T-cell (primary cell): ENCODE data around the gene CALM3. TPM values are rescaled to one million over a fixed set of nuclear protein-coding genes. Genes with fewer than 3 reads are reported as not detected.
"Not testable (repeated sequence)": the region's sequence is repeated elsewhere in the genome, so short reads cannot be mapped to it uniquely, and the experiment has no call there.

ENCODE experiments used
- ATAC-seq, 4 experiments: fragments of 200-7000 bp in 3 of 4; fragments of 150-1000 bp in 1 of 4; cut with Tn5 transposase; replicated peaks in 1 of 4; 1 replicate in 3 of 4; 2 replicates in 1 of 4; pipeline ENCODE4 v1.10.0; 2021; ENCODE audit warnings: moderate library complexity in 3 of 4, mild to moderate bottlenecking in 2 of 4, moderate number of reproducible peaks in 1 of 4
- CTCF ChIA-PET, 2 donors: fragments of 300-600 bp; sonication (Branson Sonifier 250); formaldehyde crosslinking; loops; one replicate each; lab custom pipeline; 2022; ENCODE audit warnings: antibody characterized with exemption in 2 of 2; lab: Charles Lee
- POLR2A ChIA-PET, 2 donors: fragments of 300-600 bp; sonication (Branson Sonifier 250); formaldehyde crosslinking; loops; one replicate each; lab custom pipeline; 2022; ENCODE audit warnings: antibody characterized with exemption in 2 of 2; lab: Charles Lee
- DNase-seq, 35 experiments: peaks; one replicate each; pipeline versions ENCODE4 v3.0.0 to v3.0.0-alpha.2; 2013 to 2023
- H3K27ac ChIP-seq: one replicate; pipeline ENCODE4 v1.5.1; 2013; ENCODE audit warnings: low read length
- H3K27me3 ChIP-seq, 2 experiments: replicated peaks in 1 of 2; 1 replicate in 1 of 2; 2 replicates in 1 of 2; pipeline versions ENCODE4 v1.6.1 to v1.7.0; 2013; ENCODE audit warnings: low read length in 1 of 2, mixed read lengths in 1 of 2; ENCODE audit not compliant: control insufficient read depth in 2 of 2, insufficient read depth in 2 of 2; ENCODE audit errors: extremely low read depth in 1 of 2
- H3K36me3 ChIP-seq, 2 donors: 1 replicate in 1 of 2; 2 replicates in 1 of 2; pipeline versions ENCODE4 v1.6.1 to v1.7.0; 2013; ENCODE audit warnings: low read length in 1 of 2; ENCODE audit not compliant: control insufficient read depth in 2 of 2, insufficient read depth in 1 of 2; ENCODE audit errors: extremely low read depth in 1 of 2
- H3K4me1 ChIP-seq, 2 experiments: 1 replicate in 1 of 2; 2 replicates in 1 of 2; pipeline versions ENCODE4 v1.6.1 to v1.7.0; 2013; ENCODE audit warnings: low read length in 2 of 2, mixed read lengths in 1 of 2; ENCODE audit not compliant: insufficient read depth in 2 of 2, control insufficient read depth in 1 of 2; ENCODE audit errors: extremely low read depth in 1 of 2
- H3K4me3 ChIP-seq, 2 donors: 1 replicate in 1 of 2; 2 replicates in 1 of 2; pipeline versions ENCODE4 v1.5.1 to v1.7.0; 2013; ENCODE audit warnings: mild to moderate bottlenecking in 2 of 2, low read length in 1 of 2, moderate library complexity in 1 of 2; ENCODE audit not compliant: control insufficient read depth in 1 of 2; ENCODE audit errors: extremely low read depth in 1 of 2
- H3K9me3 ChIP-seq: 2 replicates; pipeline ENCODE4 v1.7.0; 2013
- H3K27ac Mint-ChIP-seq, 2 donors: one replicate each; pipeline ENCODE4 v1.8.0; 2020 to 2021; ENCODE audit warnings: mild to moderate bottlenecking in 2 of 2, mixed read lengths in 2 of 2
- H3K27me3 Mint-ChIP-seq, 2 donors: one replicate each; pipeline ENCODE4 v1.8.0; 2021 to 2022; ENCODE audit warnings: mixed read lengths in 2 of 2
- H3K36me3 Mint-ChIP-seq: one replicate; pipeline ENCODE4 v1.8.0; 2021; ENCODE audit warnings: mixed read lengths
- H3K4me1 Mint-ChIP-seq, 3 donors: one replicate each; pipeline ENCODE4 v1.8.0; 2020 to 2022; ENCODE audit warnings: mixed read lengths in 3 of 3, mild to moderate bottlenecking in 1 of 3
- H3K4me3 Mint-ChIP-seq, 3 donors: one replicate each; pipeline ENCODE4 v1.8.0; 2020 to 2022; ENCODE audit warnings: mild to moderate bottlenecking in 3 of 3, mixed read lengths in 3 of 3, moderate library complexity in 3 of 3
- H3K9me3 Mint-ChIP-seq, 3 donors: one replicate each; pipeline ENCODE4 v1.8.0; 2020 to 2022; ENCODE audit warnings: mixed read lengths in 3 of 3
- WGBS: methylation state at CpG from one replicate; pipeline ENCODE4 v1.1.5; 2013; ENCODE audit warnings: missing lambda C conversion rate; ENCODE audit not compliant: insufficient coverage; 5-methylcytosine and 5-hydroxymethylcytosine counted together
- total RNA-seq, 35 experiments: library from RNA in 6 of 35; stranded (reverse) in 6 of 35; fragments of 120-200 nt in 1 of 35; gene quantifications; one replicate each; pipeline versions ENCODE4 v1.2.1 to v1.2.4 and lab custom pipeline; 2013 to 2026

Gene CALM3
- total RNA-seq (100 to 1,000 TPM; 183 to 256 (median 208) TPM), total RNA-seq (lab: John Stamatoyannopoulos, UW) (54.0 to 231 (median 161) reads per million in 29 experiments)
- total RNA-seq (2013): 148 TPM

GRCh38 chr19:46601318-46602224, at the start of gene CALM3:
CALM3 (plus strand) TSS chr19:46601330; CDS start chr19:46601435, 105 bp downstream.
- peaks cover 12% of the 10 kb centered on the region for H3K36me3 Mint-ChIP-seq
- H3K4me3 Mint-ChIP-seq: peak within 1 kb of the TSS; percentile 90 to 99 (median 97)
- H3K36me3 ChIP-seq: peaks cover 0 to 24% of the 10 kb centered on the region in 2 donors
- peak within 1 kb of the TSS; percentile 100 for H3K27ac ChIP-seq
- WGBS: 0% methylated on average over 45 of the region's 51 CpGs
- peaks cover 38 to 54% (median 41%) of the 10 kb centered on the region in 3 donors for H3K4me1 Mint-ChIP-seq
- peaks cover 8 to 11% (median 10%) of the 10 kb centered on the region in 3 donors for H3K9me3 Mint-ChIP-seq
- H3K27me3 ChIP-seq: no peaks in the 10 kb centered on the region
- CTCF ChIA-PET: interaction anchor here (1.4 to 3.6 kb wide), 3 partner anchors 10 to 15 kb away, joined by 3 to 27 read pairs (median 3); no protein-coding TSS in a partner anchor
- DNase-seq: peak in 1 of 35 experiments; percentile 34
- POLR2A ChIA-PET: interaction anchor here in 1 of 2 donors (0.5 to 0.6 kb wide), 3 partner anchors 65 to 1165 kb away, joined by 4 to 9 read pairs (median 7); no protein-coding TSS in a partner anchor
- peaks cover 0 to 2% of the 10 kb centered on the region in 2 donors for H3K27me3 Mint-ChIP-seq
- no peaks in the 10 kb centered on the region for H3K9me3 ChIP-seq
- H3K27ac Mint-ChIP-seq: peak within 1 kb of the TSS; percentile 100
- ATAC-seq: no peak
- peak within 1 kb of the TSS; percentile 86 to 97 for H3K4me3 ChIP-seq
- H3K4me1 ChIP-seq: peaks cover 7 to 48% of the 10 kb centered on the region in 2 experiments

DNA sequence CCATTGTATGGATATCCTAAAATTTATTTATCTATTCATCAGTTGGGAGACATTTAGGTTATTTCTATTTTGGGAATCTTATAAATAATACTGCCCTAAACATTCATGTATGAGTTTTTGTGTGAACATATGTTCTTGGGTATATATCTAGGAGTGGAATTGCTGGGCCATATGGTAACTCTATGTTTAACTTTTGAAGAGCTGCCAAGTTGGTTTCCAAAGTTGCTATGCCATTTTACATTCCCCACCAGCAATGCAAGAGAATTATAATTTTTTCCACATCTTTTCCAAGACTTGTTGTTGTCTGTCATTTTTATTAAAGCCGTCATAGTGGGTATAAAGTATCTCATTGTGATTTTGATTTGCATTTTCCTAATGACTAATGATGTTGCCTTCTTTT, 48.2 kb upstream of the CALM3 start:
- no peak overlapping the region for H3K27ac Mint-ChIP-seq
- H3K27me3 Mint-ChIP-seq: peaks cover 9 to 10% of the 10 kb centered on the region in 2 donors
- H3K36me3 Mint-ChIP-seq: peaks cover 4% of the 10 kb centered on the region
- H3K4me1 Mint-ChIP-seq: no peaks in the 10 kb centered on the region
- ATAC-seq (no peak), DNase-seq (no peak)
- Histone ChIP-seq H3K36me3 (no peaks in the 10 kb centered on the region), H3K4me3 (no peak overlapping the region), H3K27ac (no peak overlapping the region), H3K4me1 (no peaks in the 10 kb centered on the region), H3K9me3 (peaks cover 4% of the 10 kb centered on the region), H3K27me3 (peaks cover 0 to 7% of the 10 kb centered on the region in 2 experiments)
- H3K4me3 Mint-ChIP-seq: no peak overlapping the region
- ChIA-PET POLR2A (no interaction called here), CTCF (no interaction called here)
- H3K9me3 Mint-ChIP-seq: peaks cover 4 to 30% (median 10%) of the 10 kb centered on the region in 3 donors
- no CpG with 5 or more reads among the region's 1 CpG for WGBS

DNA sequence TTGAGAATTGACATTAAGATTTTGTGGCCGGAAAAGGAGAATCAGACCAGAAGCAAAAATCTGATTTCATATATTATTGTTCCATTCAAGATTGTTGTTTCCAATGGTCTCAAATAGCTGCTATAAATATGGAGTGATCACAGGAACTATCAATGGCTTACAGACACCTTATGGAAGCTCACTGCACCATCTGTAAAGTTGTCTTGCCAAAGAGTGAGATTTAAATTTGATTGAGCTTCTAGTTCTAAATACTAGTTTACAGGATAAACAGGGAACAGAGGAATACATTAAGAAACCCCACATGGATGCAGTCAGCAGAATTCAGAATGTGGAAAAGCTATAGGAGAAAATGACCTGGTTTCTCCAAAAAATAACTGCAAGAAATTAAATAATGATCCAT, 47.0 kb upstream of the CALM3 start:
- CTCF ChIA-PET: interaction anchor here (0.6 kb wide), 2 partner anchors 46 to 157 kb away, joined by 4 to 9 read pairs; no protein-coding TSS in a partner anchor
- no peak for ATAC-seq
- no CpG with 5 or more reads among the region's 1 CpG for WGBS

DNA sequence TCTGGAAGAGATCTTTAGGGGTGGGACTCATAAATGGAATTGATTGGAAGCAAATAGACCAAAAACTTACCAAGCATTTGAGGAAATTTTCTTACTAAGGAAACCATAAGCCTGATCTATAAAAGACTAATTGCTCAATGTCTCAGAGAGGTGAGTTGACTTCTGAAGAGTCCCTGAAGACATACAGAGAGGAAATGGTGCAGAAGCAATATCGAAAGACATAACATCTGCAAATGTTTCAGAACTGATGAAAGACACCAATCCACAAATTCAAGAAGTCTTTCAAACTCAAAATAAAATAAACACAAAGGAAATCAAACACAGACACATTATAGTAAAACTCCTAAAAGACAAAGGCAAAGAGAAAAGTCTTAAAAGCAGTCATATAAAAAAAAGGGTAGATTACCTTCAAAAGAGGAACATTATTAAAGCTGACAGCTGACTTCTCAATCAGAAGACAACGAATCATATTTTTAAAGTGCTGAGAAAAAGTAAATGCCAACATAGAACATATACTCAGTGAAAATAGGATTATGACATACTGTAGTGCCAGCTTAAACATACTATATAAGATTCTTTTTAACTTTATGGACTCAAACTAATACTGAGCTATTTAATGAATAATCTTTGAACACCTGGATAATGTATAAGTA, 45.4 kb upstream of the CALM3 start:
- H3K4me1 ChIP-seq: no peaks in the 10 kb centered on the region
- no peak overlapping the region for H3K27ac Mint-ChIP-seq
- H3K9me3 ChIP-seq: peaks cover under 1% of the 10 kb centered on the region
- peaks cover under 1 to 15% (median 6%) of the 10 kb centered on the region in 3 donors for H3K9me3 Mint-ChIP-seq
- WGBS: no CpG with 5 or more reads among the region's 2 CpGs
- H3K27me3 Mint-ChIP-seq: peaks cover 10 to 12% of the 10 kb centered on the region in 2 donors
- ChIA-PET CTCF (interaction anchor here in 1 of 2 donors (0.7 kb wide), 1 partner anchor 106 kb away, joined by 3 read pairs; no protein-coding TSS in a partner anchor), POLR2A (no interaction called here)
- no peak overlapping the region for H3K4me3 Mint-ChIP-seq
- H3K36me3 ChIP-seq: no peaks in the 10 kb centered on the region
- H3K36me3 Mint-ChIP-seq: peaks cover 4% of the 10 kb centered on the region
- H3K27me3 ChIP-seq: peaks cover 0 to 13% of the 10 kb centered on the region in 2 experiments
- DNase-seq: no peak
- ATAC-seq: no peak
- H3K4me1 Mint-ChIP-seq: no peaks in the 10 kb centered on the region
- H3K27ac ChIP-seq: no peak overlapping the region
- H3K4me3 ChIP-seq: no peak overlapping the region

More for the DNA sequence above, 47.0 kb upstream of the CALM3 start:
- H3K36me3 ChIP-seq: no peaks in the 10 kb centered on the region
- no peak overlapping the region for H3K4me3 ChIP-seq
- H3K9me3 ChIP-seq: peaks cover 4% of the 10 kb centered on the region
- Mint-ChIP-seq H3K4me1 (no peaks in the 10 kb centered on the region), H3K36me3 (peaks cover 4% of the 10 kb centered on the region), H3K9me3 (peaks cover 4 to 27% (median 10%) of the 10 kb centered on the region in 3 donors), H3K4me3 (no peak overlapping the region), H3K27me3 (peaks cover 9 to 10% of the 10 kb centered on the region in 2 donors), H3K27ac (no peak overlapping the region)
- no peak overlapping the region for H3K27ac ChIP-seq
- POLR2A ChIA-PET: no interaction called here
- DNase-seq: no peak
- no peaks in the 10 kb centered on the region for H3K4me1 ChIP-seq
- peaks cover 0 to 12% of the 10 kb centered on the region in 2 experiments for H3K27me3 ChIP-seq

DNA sequence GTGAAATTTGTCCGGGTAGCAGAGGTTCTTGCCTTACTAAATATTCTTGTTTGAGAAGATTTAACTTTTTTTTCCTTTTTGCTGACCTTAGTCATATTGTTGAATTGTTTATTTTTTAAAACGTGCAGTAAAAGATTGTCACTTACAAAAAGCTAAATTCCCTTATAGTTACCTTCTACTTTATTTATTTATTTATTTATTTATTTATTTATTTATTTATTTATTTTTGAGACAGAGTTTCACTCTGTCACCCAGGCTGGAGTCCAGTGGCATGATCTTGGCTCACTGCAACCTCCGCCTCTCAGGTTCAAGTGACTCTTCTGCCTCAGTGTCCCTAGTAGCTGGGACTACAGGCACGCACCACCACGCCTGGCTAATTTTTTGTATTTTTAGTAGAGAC, 44.7 kb upstream of the CALM3 start:
- POLR2A ChIA-PET, H3K4me3 ChIP-seq, DNase-seq, H3K27ac Mint-ChIP-seq, H3K27ac ChIP-seq, H3K4me1 ChIP-seq, H3K36me3 Mint-ChIP-seq, ATAC-seq, H3K4me3 Mint-ChIP-seq, H3K9me3 ChIP-seq, H3K9me3 Mint-ChIP-seq, H3K36me3 ChIP-seq, H3K4me1 Mint-ChIP-seq, H3K27me3 Mint-ChIP-seq: not testable (repeated sequence)
- WGBS: no CpG with 5 or more reads among the region's 5 CpGs
- H3K27me3 ChIP-seq: peaks cover 0 to 13% of the 10 kb centered on the region in 2 experiments
- CTCF ChIA-PET: interaction anchor here (0.6 to 0.7 kb wide), 6 partner anchors 11 to 1077 kb away, joined by 3 to 4 read pairs (median 3); no protein-coding TSS in a partner anchor

GRCh38 chr19:46559203-46559602, 41.9 kb upstream of the CALM3 start:
- H3K4me1 ChIP-seq: no peaks in the 10 kb centered on the region
- no peak for ATAC-seq

More at GRCh38 chr19:46559203-46559602, 41.9 kb upstream of the CALM3 start:
- POLR2A ChIA-PET: no interaction called here
- Mint-ChIP-seq H3K27ac (no peak overlapping the region), H3K27me3 (peaks cover 2 to 3% of the 10 kb centered on the region in 2 donors), H3K4me3 (no peak overlapping the region), H3K36me3 (no peaks in the 10 kb centered on the region), H3K9me3 (peaks cover 0 to 5% (median 0%) of the 10 kb centered on the region in 3 donors), H3K4me1 (peaks cover 2 to 6% (median 2%) of the 10 kb centered on the region in 3 donors)
- no peaks in the 10 kb centered on the region for H3K36me3 ChIP-seq
- 88% methylated on average over 8 of the region's 9 CpGs for WGBS
- H3K4me3 ChIP-seq: no peak overlapping the region
- DNase-seq: no peak
- H3K27me3 ChIP-seq: peaks cover 0 to 13% of the 10 kb centered on the region in 2 experiments
- CTCF ChIA-PET: no interaction called here
- no peak overlapping the region for H3K27ac ChIP-seq
- no peaks in the 10 kb centered on the region for H3K9me3 ChIP-seq
